ENCODE data around the gene CPXM2. TPM values are rescaled to one million over a fixed set of nuclear protein-coding genes. Genes with fewer than 3 reads are reported as not detected.

Gene CPXM2
- total RNA-seq, 2 donors from 2014 or later = not detected

- Mint-ChIP-seq H3K4me1 (ENCODE audit: low read depth) (no peaks in the 10 kb centered on the region), H3K27ac (no peak overlapping the region), H3K4me3 (no peak overlapping the region), H3K27me3 (ENCODE audit: low read depth) (peaks cover 12% of the 10 kb centered on the region), H3K9me3 (peaks cover 6 to 10% of the 10 kb centered on the region in 2 donors), H3K36me3 (ENCODE audit: insufficient read depth in 2 of 2) (no peaks in the 10 kb centered on the region)
- no peak for DNase-seq
- ATAC-seq (replicated peaks in 1 of 2) = no peak
These were observed 99.2 kb downstream of the CPXM2 start for GRCh38 chr10:123792248-123792978.

- no peak overlapping the region for H3K4me3 Mint-ChIP-seq
- no peaks in the 10 kb centered on the region for H3K4me1 Mint-ChIP-seq (ENCODE audit: low read depth)
- H3K27ac Mint-ChIP-seq = no peak overlapping the region
- H3K27me3 Mint-ChIP-seq (ENCODE audit: low read depth) = peaks cover 25% of the 10 kb centered on the region
- H3K9me3 Mint-ChIP-seq = peaks cover 6 to 10% of the 10 kb centered on the region in 2 donors
- DNase-seq (no peak), ATAC-seq (replicated peaks in 1 of 2) (no peak)
- H3K36me3 Mint-ChIP-seq (ENCODE audit: insufficient read depth in 2 of 2) = no peaks in the 10 kb centered on the region
These were observed 101.3 kb downstream of the CPXM2 start for GRCh38 chr10:123790132-123790885.

GRCh38 chr10:123788981-123789380, 102.6 kb downstream of the CPXM2 start:
- Mint-ChIP-seq H3K9me3 (peaks cover 6 to 10% of the 10 kb centered on the region in 2 donors), H3K4me1 (ENCODE audit: low read depth) (no peaks in the 10 kb centered on the region), H3K27me3 (ENCODE audit: low read depth) (peaks cover 29% of the 10 kb centered on the region), H3K36me3 (ENCODE audit: insufficient read depth in 2 of 2) (no peaks in the 10 kb centered on the region), H3K27ac (no peak overlapping the region), H3K4me3 (no peak overlapping the region)
- DNase-seq = no peak
- ATAC-seq (replicated peaks in 1 of 2) = no peak

- ATAC-seq (replicated peaks in 1 of 2) (no peak), DNase-seq (no peak)
- Mint-ChIP-seq H3K4me1 (ENCODE audit: low read depth) (no peaks in the 10 kb centered on the region), H3K4me3 (no peak overlapping the region), H3K36me3 (ENCODE audit: insufficient read depth in 2 of 2) (no peaks in the 10 kb centered on the region), H3K9me3 (peaks cover 6 to 10% of the 10 kb centered on the region in 2 donors), H3K27me3 (ENCODE audit: low read depth) (peaks cover 38% of the 10 kb centered on the region), H3K27ac (no peak overlapping the region)
These were observed 104.0 kb downstream of the CPXM2 start for GRCh38 chr10:123787566-123787965.

GRCh38 chr10:123786896-123787295, 104.7 kb downstream of the CPXM2 start:
- no peak for ATAC-seq (replicated peaks in 1 of 2)

GRCh38 chr10:123786306-123786705, 105.3 kb downstream of the CPXM2 start:
- Mint-ChIP-seq H3K36me3 (ENCODE audit: insufficient read depth in 2 of 2) (no peaks in the 10 kb centered on the region), H3K27ac (no peak overlapping the region), H3K9me3 (peaks cover 6 to 8% of the 10 kb centered on the region in 2 donors), H3K4me1 (ENCODE audit: low read depth) (no peaks in the 10 kb centered on the region), H3K4me3 (no peak overlapping the region), H3K27me3 (ENCODE audit: low read depth) (peaks cover 28% of the 10 kb centered on the region)
- ATAC-seq (replicated peaks in 1 of 2) (no peak), DNase-seq (no peak)

More at GRCh38 chr10:123786896-123787295, 104.7 kb downstream of the CPXM2 start:
- Mint-ChIP-seq H3K27ac (no peak overlapping the region), H3K4me1 (ENCODE audit: low read depth) (no peaks in the 10 kb centered on the region), H3K27me3 (ENCODE audit: low read depth) (peaks cover 34% of the 10 kb centered on the region), H3K9me3 (peaks cover 6 to 10% of the 10 kb centered on the region in 2 donors), H3K4me3 (no peak overlapping the region), H3K36me3 (ENCODE audit: insufficient read depth in 2 of 2) (no peaks in the 10 kb centered on the region)
- no peak for DNase-seq

GRCh38 chr10:123784646-123785045, 107.0 kb downstream of the CPXM2 start:
- no peak overlapping the region for H3K27ac Mint-ChIP-seq
- no peak overlapping the region for H3K4me3 Mint-ChIP-seq
- H3K9me3 Mint-ChIP-seq = peaks cover 0 to 1% of the 10 kb centered on the region in 2 donors
- peaks cover 41% of the 10 kb centered on the region for H3K27me3 Mint-ChIP-seq (ENCODE audit: low read depth)
- DNase-seq = no peak
- no peaks in the 10 kb centered on the region for H3K36me3 Mint-ChIP-seq (ENCODE audit: insufficient read depth in 2 of 2)
- no peaks in the 10 kb centered on the region for H3K4me1 Mint-ChIP-seq (ENCODE audit: low read depth)
- ATAC-seq (replicated peaks in 1 of 2) = no peak

- H3K9me3 Mint-ChIP-seq = peaks cover 0 to under 1% of the 10 kb centered on the region in 2 donors
- H3K27me3 Mint-ChIP-seq (ENCODE audit: low read depth) = peaks cover 42% of the 10 kb centered on the region
- DNase-seq (no peak), ATAC-seq (replicated peaks in 1 of 2) (no peak)
- H3K4me1 Mint-ChIP-seq (ENCODE audit: low read depth) = no peaks in the 10 kb centered on the region
- H3K36me3 Mint-ChIP-seq (ENCODE audit: insufficient read depth in 2 of 2) = no peaks in the 10 kb centered on the region
- no peak overlapping the region for H3K4me3 Mint-ChIP-seq
- no peak overlapping the region for H3K27ac Mint-ChIP-seq
These were observed 107.4 kb downstream of the CPXM2 start for GRCh38 chr10:123784216-123784615.

- H3K36me3 Mint-ChIP-seq (ENCODE audit: insufficient read depth in 2 of 2) = no peaks in the 10 kb centered on the region
- ATAC-seq (replicated peaks in 1 of 2) (no peak), DNase-seq (no peak)
- no peaks in the 10 kb centered on the region for H3K4me1 Mint-ChIP-seq (ENCODE audit: low read depth)
- H3K27ac Mint-ChIP-seq = no peak overlapping the region
- no peak overlapping the region for H3K4me3 Mint-ChIP-seq
- peaks cover 47% of the 10 kb centered on the region for H3K27me3 Mint-ChIP-seq (ENCODE audit: low read depth)
- H3K9me3 Mint-ChIP-seq = no peaks in the 10 kb centered on the region
These were observed 108.3 kb downstream of the CPXM2 start for GRCh38 chr10:123783296-123783695.

- Mint-ChIP-seq H3K9me3 (no peaks in the 10 kb centered on the region), H3K4me1 (ENCODE audit: low read depth) (no peaks in the 10 kb centered on the region), H3K27me3 (ENCODE audit: low read depth) (peaks cover 54% of the 10 kb centered on the region), H3K27ac (no peak overlapping the region), H3K36me3 (ENCODE audit: insufficient read depth in 2 of 2) (peaks cover 0 to 2% of the 10 kb centered on the region in 2 donors), H3K4me3 (no peak overlapping the region)
- ATAC-seq (replicated peaks in 1 of 2) (no peak), DNase-seq (no peak)
These were observed 109.1 kb downstream of the CPXM2 start for GRCh38 chr10:123782549-123782948.

GRCh38 chr10:123781956-123782500, 109.6 kb downstream of the CPXM2 start:
- no peak for ATAC-seq (replicated peaks in 1 of 2)
- Mint-ChIP-seq H3K9me3 (no peaks in the 10 kb centered on the region), H3K27ac (no peak overlapping the region), H3K4me1 (ENCODE audit: low read depth) (no peaks in the 10 kb centered on the region), H3K27me3 (ENCODE audit: low read depth) (peaks cover 57% of the 10 kb centered on the region), H3K36me3 (ENCODE audit: insufficient read depth in 2 of 2) (peaks cover 0 to 2% of the 10 kb centered on the region in 2 donors), H3K4me3 (no peak overlapping the region)
- no peak for DNase-seq

GRCh38 chr10:123781324-123781900, 110.2 kb downstream of the CPXM2 start:
- Mint-ChIP-seq H3K27ac (no peak overlapping the region), H3K27me3 (ENCODE audit: low read depth) (peaks cover 57% of the 10 kb centered on the region), H3K36me3 (ENCODE audit: insufficient read depth in 2 of 2) (peaks cover 0 to 2% of the 10 kb centered on the region in 2 donors), H3K4me3 (no peak overlapping the region), H3K4me1 (ENCODE audit: low read depth) (no peaks in the 10 kb centered on the region), H3K9me3 (no peaks in the 10 kb centered on the region)
- DNase-seq (no peak), ATAC-seq (replicated peaks in 1 of 2) (no peak)

All from activated T-cell treated with anti-CD3 and anti-CD28 coated beads, Interleukin-2, amount 50 U/mL, for 72 hours (primary cell).